ENCODE measurements around the gene FHOD3.

DNA sequence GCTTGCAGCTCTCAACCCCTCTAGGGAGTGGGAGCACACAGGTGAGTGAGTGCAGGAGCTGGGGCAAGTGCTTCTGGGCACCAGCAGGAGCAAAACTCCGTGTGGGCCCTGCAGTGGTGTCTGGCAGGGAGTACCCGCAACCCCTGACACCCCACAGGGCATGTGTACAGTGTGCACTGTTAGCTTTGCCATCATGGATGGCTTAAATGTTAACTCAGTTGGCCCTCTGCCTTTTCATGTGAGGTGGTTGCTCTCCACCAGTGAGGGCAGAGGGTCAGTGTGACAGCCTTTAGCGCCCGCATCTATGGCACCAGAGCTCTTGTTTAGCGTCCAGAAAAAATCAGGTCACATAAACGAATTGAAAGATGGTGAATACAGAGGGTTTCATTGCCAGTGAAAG is 438.6 kb downstream of the FHOD3 start:
- TF ChIP-seq MAFK (IDR thresholded peaks at IDR 0.05; ENCODE audit: low read depth, low read length) (no peak), POLR2AphosphoS5 (IDR thresholded peaks at IDR 0.05; ENCODE audit: low read depth, low read length) (no peak), CTBP2 (IDR thresholded peaks at IDR 0.05; ENCODE audit: borderline replicate concordance, insufficient read depth, insufficient read length, low read length) (no peak), CTCF (IDR thresholded peaks at IDR 0.05; ENCODE audit: control extremely low read depth in 1 of 3, insufficient read depth in 1 of 3, low read depth in 1 of 3, low read length in 3 of 3) (no peak), POLR2A (IDR thresholded peaks at IDR 0.05; ENCODE audit: control extremely low read depth in 1 of 2, low read depth in 2 of 2, low read length in 2 of 2) (no peak), CEBPB (IDR thresholded peaks at IDR 0.05; ENCODE audit: low read depth, low read length) (no peak), EP300 (IDR thresholded peaks at IDR 0.05; ENCODE audit: borderline replicate concordance in 1 of 2, low read depth in 2 of 2, low read length in 2 of 2) (no peak)
